CD4-positive, alpha-beta T cell treated with Interleukin-10 for 1 hour (primary cell): ENCODE measurements around the gene DYNC2H1.

ENCODE experiments used
- DNase-seq: peaks from one replicate; pipeline ENCODE4 v3.0.0-alpha.2; 2020

DYNC2H1 gene

DNA sequence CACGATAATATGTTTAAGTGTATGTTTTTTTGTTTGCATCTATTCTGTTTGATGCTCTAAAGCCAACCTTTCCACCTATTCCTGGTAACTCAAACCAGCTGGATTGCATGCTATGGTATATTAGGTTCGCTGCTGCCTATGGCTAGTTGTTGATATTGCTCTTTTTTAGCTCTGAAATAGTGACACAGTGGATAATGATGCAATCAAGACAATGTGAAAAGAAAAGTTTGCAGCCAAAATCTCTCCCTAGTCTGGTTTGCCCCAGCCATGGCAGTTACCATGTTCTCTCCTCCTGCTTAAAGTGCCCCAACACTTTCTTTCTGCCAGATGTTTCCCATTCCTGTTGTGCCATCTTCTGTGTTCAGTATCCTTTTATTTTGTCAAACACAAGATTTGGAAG, 269.7 kb downstream of the DYNC2H1 start:
- no peak for DNase-seq

DNA sequence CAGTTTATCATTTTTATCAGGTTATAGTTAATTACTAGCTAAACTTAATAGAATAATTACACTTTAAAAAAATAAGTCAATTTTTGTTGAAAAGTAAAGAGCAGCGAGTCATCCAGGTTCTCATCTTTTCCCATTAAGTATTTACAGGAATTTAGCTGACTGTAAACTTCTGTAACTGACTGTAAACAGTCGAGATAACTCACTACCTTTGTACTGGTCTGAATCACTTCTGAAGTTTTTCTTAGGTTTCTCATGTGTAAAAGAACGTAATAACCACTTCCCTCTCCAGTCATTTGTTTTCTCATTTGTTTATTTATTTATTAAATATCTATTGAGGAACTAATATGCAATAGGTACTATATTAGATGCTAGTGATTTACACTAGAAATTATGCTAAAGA, 270.8 kb downstream of the DYNC2H1 start:
- no peak for DNase-seq

DNA sequence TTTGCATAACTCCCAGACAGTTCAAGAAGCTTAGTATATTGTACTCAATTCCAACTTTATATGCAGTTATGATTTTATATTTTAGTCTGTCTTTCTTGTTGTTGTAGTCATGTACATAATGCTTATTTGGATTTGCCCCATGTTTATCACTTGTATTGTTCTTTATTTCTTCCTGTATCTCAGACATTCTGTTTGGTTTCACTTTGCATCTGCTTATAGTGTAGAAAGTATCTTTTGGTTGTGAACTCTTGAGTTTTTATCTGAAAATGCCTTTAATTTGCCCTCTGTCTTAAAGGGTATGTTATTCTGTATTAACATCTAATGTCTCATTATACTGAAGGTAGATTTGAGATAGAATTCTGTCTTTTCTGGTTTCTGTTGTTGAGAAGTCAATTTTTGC, 275.4 kb downstream of the DYNC2H1 start:
- DNase-seq = no peak

DNA sequence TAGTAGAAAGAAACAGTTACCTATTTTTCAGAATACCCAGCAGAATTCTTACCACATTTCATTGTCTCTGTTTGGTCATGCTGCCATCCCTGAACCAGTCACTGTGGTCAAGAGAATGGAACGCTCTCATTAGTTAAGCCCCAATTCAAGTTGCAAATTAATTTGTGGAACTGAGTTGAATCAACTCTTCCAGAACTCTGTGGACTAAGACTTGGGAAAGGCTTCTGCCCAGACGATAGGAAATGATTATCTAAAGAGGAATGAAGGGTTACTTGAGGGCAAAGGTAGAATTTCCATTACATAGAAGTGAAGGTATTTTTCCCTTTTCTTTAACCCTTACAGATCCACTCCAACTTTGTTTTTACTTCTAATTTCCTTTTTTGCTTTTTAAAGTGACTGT, 286.4 kb downstream of the DYNC2H1 start:
- no peak for DNase-seq

GRCh38 chr11:103396237-103396636, 287.0 kb downstream of the DYNC2H1 start:
- no peak for DNase-seq

DNA sequence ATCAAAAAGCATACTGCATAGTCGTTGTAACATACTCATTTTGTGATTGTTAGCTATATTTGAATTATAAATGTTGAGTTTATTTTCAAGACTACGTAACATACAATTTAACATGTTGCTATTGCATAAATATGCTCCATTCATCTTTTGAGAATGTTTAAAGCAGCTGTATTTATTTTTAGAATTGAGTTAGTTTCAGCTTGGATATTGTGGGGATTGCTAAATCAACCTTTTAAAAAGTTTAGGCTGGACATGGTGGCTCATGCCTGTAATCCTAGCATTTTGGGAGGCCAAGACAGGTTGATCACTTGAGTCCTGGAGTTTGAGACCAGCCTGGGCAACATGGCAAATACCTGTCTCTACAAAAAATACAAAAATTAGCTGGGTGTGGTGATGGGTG, 288.1 kb downstream of the DYNC2H1 start:
- no peak for DNase-seq

- DNase-seq = no peak
These were observed 289.6 kb downstream of the DYNC2H1 start for GRCh38 chr11:103398829-103399228.

DNA sequence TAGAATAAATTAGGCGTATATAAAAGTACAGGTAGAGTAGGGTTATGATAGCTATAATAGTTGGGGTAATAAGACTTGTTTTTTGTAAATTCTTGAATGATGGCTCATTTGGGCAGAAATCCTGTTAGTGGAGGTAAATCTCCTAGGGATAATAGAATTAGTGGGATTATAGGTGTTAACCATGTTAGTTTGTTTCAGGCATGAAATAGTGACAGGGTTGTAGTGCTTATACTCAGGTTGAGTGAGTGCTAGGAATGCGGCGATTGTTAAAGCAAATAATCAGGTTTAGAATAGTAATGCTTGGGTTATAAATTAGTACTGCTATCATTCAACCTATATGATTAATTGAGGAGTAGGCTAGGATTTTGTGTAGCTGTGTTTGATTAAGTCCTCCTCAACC, 297.1 kb downstream of the DYNC2H1 start:
- DNase-seq = no peak

DNA sequence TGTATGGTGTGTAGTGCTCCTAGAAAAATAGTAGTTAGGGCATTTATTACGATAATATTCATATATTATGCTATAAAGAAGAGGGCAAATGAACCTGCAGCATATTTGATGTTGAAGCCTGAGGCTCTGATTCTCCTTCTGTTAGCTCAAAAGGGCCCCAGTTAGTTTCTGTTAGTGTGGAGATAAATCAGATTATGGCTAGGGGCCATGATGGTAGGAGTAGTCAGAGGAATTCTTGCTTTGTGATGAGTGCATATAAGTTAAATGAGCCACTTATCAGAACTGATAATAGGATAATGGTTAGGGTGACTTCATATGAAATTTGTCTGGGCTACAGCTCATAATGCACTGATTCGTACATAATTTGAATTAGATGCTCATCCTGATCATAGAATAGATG, 298.4 kb downstream of the DYNC2H1 start:
- DNase-seq = no peak

- no peak for DNase-seq
These were observed 304.2 kb downstream of the DYNC2H1 start for GRCh38 chr11:103413266-103413888.

DNA sequence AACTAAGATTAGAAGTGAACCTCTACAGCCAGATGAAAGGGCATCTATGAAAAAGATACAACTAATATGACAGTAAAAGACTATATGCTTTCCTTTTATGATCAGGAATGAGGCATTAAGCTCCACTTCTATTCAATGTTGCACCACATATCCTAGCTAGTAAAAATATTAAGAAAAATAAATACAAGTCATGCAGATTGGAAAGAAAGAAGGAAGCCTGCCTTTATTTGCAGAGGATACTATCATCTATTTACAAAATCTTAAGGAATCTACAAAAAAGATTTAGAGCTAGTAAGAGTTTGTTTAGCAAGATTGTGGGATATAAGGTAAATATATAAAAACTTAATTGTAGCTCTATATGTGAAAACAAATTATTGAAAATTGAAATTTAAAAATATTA, 308.8 kb downstream of the DYNC2H1 start:
- DNase-seq = no peak

DNA sequence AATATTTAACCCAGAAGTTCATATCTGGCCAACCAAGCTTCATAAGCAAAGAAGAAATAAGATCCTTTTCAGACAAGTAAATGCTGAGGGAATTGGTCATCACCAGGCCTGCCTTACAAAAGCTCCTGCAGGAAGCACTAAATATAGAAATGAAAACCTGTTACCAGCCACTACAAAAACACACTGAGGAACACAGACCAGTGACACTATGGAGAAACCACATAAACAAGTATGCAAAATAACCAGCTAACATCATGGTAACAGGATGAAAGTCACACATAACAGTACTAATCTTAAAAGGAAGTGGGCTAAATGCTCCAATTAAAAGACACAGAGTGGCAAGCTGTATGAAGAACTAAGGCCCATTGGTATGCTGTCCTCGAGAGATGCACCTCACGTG, 311.4 kb downstream of the DYNC2H1 start:
- DNase-seq = no peak

GRCh38 chr11:103433386-103434072, 324.3 kb downstream of the DYNC2H1 start:
- DNase-seq = no peak

GRCh38 chr11:103434073-103434411, 324.8 kb downstream of the DYNC2H1 start:
- DNase-seq = no peak

DNA sequence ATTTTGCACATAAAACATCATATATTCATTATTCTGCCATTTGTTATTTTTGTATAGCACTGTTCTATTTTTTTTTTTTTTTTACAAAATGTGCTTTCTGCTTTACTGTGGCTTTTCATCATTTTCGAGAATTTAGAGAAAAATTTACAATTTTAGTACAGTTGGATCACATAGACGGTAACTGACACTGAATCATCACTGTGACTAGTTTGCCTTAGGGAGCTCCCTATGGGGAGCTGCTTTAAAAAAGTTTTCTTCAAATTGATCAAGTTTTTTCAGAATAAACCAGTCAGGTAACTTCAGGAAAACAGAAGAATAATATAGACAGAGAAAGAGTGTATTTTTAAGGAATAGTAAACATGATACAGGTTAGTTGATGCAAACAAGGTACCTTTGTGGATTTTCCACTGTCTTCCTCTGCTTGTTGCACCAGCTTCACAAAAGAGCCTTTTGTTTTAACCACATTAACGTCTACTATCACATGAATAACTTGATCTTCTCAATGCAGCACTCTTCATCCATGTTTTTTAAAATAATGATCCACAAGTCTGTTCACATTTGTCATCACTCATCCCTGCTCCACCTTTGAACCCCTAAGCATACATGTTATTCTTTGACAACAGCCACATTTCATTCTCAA, 327.0 kb downstream of the DYNC2H1 start:
- DNase-seq = no peak

DNA sequence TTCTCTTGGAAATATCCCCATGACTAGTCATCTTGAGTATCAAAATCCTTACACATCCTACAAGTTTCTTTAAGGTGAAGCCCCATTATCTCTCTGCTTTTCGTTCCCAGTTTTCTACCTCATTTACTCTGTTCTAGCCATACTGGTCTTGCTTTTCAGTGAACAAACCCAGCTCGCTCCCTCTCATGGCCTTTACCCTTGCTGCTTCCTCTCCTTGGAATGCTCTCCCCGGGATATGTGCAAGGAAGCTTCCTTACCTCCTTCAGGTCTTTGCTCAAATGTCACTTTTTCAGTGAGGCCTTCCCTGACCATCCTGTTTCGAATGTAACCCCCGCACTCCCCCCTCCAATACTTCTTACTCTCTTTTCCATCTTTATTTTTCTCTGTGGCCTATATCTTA, 331.8 kb downstream of the DYNC2H1 start:
- DNase-seq = no peak

DNA sequence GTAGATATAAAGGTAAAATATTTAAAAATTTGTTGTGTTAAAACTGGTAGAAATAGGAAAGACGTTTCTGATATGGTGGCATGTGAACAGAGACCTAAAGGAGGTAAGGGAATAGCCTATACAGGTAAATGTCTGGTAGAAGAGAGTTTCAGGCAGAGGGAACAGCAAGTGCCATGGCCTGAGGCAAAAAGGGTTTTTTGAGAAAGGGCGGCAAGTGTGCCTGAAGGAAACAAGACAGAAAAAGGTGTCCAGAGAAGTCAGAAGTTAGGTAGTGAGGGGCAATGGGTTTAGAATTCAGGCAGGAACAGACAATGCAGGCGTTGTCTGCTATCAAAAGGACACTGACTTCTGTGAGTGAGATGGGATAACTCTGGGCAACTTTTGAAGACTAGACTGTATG, 339.7 kb downstream of the DYNC2H1 start:
- DNase-seq = no peak

- DNase-seq = no peak
These were observed 341.0 kb downstream of the DYNC2H1 start for GRCh38 chr11:103450241-103450640.

DNA sequence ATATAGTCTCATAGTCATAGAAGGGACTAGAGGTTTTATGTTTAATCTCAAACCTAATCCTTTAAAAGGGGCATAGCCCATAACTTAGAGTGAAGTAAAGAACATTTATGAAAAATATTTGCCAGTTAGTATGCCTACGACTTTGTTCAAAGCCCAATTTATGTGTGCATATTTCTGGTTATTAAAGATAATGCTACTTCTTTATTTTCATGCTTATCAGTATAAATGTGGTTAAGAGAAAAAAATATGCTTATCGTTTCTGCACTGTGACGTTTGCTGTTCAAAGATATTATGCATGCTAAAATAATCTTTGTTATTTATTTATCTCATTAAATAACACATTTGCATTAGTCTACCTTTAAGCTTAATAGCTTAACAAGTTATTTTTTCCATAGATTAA, 343.9 kb downstream of the DYNC2H1 start:
- no peak for DNase-seq

DNA sequence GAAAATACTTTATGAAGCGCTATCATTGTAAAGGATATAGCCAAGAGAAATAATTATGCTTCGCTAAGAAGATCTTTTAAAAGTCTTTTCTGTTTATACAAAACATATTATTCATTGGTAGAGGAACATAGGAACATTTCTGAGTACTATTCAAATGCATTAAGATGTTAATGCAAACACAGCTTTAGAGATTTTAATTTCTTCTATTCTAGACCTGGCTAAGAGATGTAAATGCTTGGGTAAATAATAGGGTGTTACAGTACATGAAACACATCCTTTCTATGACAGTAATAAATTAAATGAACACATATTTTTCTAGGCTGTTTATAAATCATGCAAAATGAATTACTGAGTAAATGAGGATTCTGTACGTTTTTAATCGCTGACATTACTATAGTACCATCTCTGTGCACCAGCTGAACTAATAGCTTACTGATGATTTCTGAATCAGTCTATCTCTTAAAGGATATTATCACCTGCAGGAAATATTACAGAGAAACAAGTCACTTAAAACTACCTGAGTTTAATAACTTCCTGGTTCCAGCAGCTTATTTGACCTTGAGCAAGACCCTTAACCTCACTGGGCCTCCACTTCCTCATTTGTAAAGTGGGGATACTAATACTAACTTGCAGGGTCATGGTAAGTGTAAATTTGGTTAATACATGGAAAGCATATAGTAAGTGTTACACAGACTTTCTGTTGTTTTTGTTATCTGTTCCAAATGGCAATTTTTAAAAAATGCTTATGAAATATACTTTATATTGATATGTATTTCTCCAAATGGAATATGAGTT, 344.9 kb downstream of the DYNC2H1 start:
- DNase-seq = no peak

DNA sequence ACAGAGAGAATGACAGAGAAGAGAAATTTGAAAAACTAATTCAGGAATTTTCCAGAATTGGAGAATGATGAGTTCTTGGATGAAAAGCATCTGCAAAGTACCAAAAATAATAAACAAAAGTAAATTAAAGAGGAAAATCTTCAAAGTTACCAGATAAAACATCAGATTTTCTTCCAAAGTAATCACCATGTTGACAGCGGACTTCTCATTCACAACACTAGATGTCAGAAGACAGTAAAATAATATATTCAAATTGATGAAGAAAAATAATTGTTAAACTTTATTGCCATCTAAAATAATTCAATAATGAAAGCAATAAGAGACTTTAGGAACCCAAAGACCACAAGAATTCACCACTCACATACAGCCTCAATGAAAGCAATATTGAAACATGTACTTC, 355.2 kb downstream of the DYNC2H1 start:
- DNase-seq = no peak

DNA sequence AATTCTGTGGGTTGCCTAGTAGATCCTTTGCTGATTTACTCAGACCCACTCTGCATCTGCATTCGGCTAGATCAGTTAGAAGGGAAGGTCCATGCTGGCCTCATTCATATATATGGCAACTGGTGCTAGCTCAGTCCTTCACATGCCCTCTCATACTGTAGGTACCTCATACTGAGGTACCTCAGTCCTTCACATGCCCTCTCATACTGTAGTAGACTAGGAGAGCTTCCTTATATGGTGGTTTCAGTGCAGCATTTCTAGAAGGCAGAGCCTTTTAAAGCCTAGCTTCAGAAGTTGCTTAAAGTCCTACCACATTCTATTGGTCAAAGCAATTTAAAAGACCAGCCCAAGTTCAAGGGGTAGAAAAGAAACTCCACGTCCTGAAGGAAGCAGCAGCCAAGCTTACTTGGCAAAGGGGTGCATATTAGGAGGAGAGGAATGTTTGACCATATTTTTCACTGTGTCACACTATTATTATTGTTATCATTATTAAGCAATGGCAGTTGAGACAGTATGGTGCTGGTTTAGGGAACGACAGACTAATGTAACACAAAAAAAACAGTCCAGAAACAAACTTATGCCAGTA, 356.4 kb downstream of the DYNC2H1 start:
- DNase-seq = no peak

DNA sequence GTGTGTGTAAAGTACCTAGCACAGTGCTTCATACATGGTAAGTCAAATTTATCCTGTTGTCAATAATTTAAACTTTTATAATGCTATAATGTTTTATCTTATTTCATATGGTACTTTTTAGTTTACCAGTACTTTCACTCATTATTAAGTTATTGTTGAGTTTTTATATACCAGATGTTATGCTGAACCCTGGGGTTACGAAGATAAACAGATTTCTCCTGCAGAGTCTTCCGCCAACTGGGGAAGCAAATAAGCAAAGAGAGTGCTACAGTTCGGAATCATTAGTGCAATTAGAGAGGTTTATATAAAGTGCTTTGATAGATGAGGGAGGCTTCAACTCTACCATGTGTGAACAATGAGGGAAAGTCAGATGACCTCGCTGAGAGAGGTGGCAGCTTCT, 362.3 kb downstream of the DYNC2H1 start:
- DNase-seq = no peak

DNA sequence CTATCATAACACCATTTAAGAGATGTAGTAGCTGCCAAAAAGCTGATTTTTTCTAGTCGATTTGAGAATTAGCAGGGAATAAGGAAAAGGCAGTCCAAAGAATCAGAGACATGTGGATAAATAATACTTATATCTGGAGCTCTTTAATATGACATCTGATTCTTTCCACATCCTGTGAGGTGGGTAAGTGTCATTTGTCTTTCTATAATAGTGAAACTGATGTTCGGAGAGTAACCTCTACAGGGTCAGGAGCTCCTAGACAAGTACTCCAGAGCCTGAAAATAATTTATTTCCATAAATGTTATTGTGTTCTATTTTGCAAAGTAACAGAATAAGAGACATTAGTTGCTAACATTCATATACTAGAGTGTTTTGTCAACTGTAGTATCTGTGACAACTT, 367.6 kb downstream of the DYNC2H1 start:
- DNase-seq = no peak
